A549 (cell line): Measurements from ENCODE around the gene LAMB3. TPM values are rescaled to one million over a fixed set of nuclear protein-coding genes. Genes with fewer than 3 reads are reported as not detected.

Experiments used
- ATAC-seq, 2 experiments: fragments of 200-7000 bp in 1 of 2; fragments of >200 bp in 1 of 2; cut with Nextera tagmentation in 1 of 2; cut with Tn5 transposase in 1 of 2; 3 replicates each; pipeline versions ENCODE4 v1.8.0 to v1.9.1; 2018 to 2020; ENCODE audit warnings: mild to moderate bottlenecking in 1 of 2, moderate library complexity in 1 of 2
- CTCF ChIA-PET: fragments of 300-600 bp; sonication (Branson Sonifier 250); formaldehyde crosslinking; extraction: SDS; loops from one replicate; lab custom pipeline; 2021; ENCODE audit warnings: antibody characterized with exemption, inconsistent platforms; lab: Yijun Ruan, JAX
- POLR2A ChIA-PET: fragments of 350-600 bp; formaldehyde crosslinking; extraction: SDS; loops from one replicate; lab custom pipeline; 2021; ENCODE audit warnings: antibody characterized with exemption, inconsistent platforms; lab: Yijun Ruan, JAX
- DNase-seq, 2 experiments: peaks; one replicate each; pipeline versions ENCODE4 v3.0.0 to v3.0.0-alpha.2; 2011 to 2016; ENCODE audit warnings: low read depth in 1 of 2, low spot score in 1 of 2
- FAIRE-seq: peaks from 2 replicates; lab custom pipeline; 2011; peaks lifted over from hg19 to GRCh38; lab: Jason Lieb, UNC
- H3K27ac ChIP-seq, 2 experiments: fragments of >200 bp; sonication (Bioruptor Twin); formaldehyde crosslinking; 3 replicates each; pipeline ENCODE4 v1.5.1; 2016 to 2017
- H3K4me1 ChIP-seq: fragments of >200 bp; sonication (Bioruptor Twin); formaldehyde crosslinking; 3 replicates; pipeline ENCODE4 v1.6.1; 2016
- H3K4me2 ChIP-seq: fragments of >200 bp; sonication (Bioruptor Twin); formaldehyde crosslinking; 3 replicates; pipeline ENCODE4 v1.6.1; 2016
- H3K4me3 ChIP-seq: fragments of >200 bp; sonication (Bioruptor Twin); formaldehyde crosslinking; 3 replicates; pipeline ENCODE4 v1.5.1; 2016
- H3K9me3 ChIP-seq: fragments of >200 bp; sonication (Bioruptor Twin); formaldehyde crosslinking; 3 replicates; pipeline ENCODE4 v1.6.1; 2016
- BHLHE40 ChIP-seq: IDR thresholded peaks from 2 replicates; pipeline ENCODE4 v1.6.1; 2012; ENCODE audit warnings: low read depth, low read length, inconsistent platforms
- CBX8 ChIP-seq: fragments of 200-600 bp; sonication (generic); IDR thresholded peaks from 2 replicates; pipeline ENCODE4 v1.6.1; 2016
- EHMT2 ChIP-seq: fragments of 200-600 bp; sonication (generic); IDR thresholded peaks from 2 replicates; pipeline ENCODE4 v1.6.1; 2016; ENCODE audit warnings: antibody characterized with exemption, low read depth, mild to moderate bottlenecking, moderate library complexity
- EP300 ChIP-seq, 2 experiments: fragments of >200 bp; sonication (Bioruptor Twin); formaldehyde crosslinking; IDR thresholded peaks; 2 replicates in 1 of 2; 3 replicates in 1 of 2; pipeline ENCODE4 v1.6.1; 2016 to 2017
- FOSL2 ChIP-seq, 2 experiments: fragments of 450-650 bp in 1 of 2; fragments of >200 bp in 1 of 2; sonication (Bioruptor Twin) in 1 of 2; formaldehyde crosslinking; IDR thresholded peaks; 2 replicates each; pipeline versions ENCODE4 v1.5.0 to v1.6.1; 2016 to 2020; ENCODE audit warnings: mild to moderate bottlenecking in 1 of 2, moderate library complexity in 1 of 2
- HOXA7 ChIP-seq: fragments of 250-450 bp; sonication (Bioruptor Pico); IDR thresholded peaks from 2 replicates; pipeline ENCODE4 v1.5.0; 2020; ENCODE audit warnings: mild to moderate bottlenecking, moderate library complexity
- HOXB13 ChIP-seq: fragments of 250-450 bp; sonication (Bioruptor Pico); IDR thresholded peaks from 2 replicates; pipeline ENCODE4 v1.5.0; 2020; ENCODE audit warnings: low read depth, mild to moderate bottlenecking, moderate library complexity
- JUN ChIP-seq, 2 experiments: fragments of >200 bp; sonication (Bioruptor Twin); formaldehyde crosslinking; IDR thresholded peaks; 2 replicates in 1 of 2; 3 replicates in 1 of 2; pipeline ENCODE4 v1.6.1; 2016 to 2017
- JUNB ChIP-seq: fragments of >200 bp; sonication (Bioruptor Twin); formaldehyde crosslinking; IDR thresholded peaks from 2 replicates; pipeline ENCODE4 v1.6.1; 2016
- KDM5A ChIP-seq: fragments of 200-600 bp; sonication (generic); IDR thresholded peaks from 2 replicates; pipeline ENCODE4 v1.6.1; 2016; ENCODE audit warnings: antibody characterized with exemption, mild to moderate bottlenecking
- MAFK ChIP-seq: fragments of 450-650 bp; IDR thresholded peaks from 2 replicates; pipeline ENCODE4 v1.6.1; 2014; ENCODE audit not compliant: partially characterized antibody
- MAZ ChIP-seq: fragments of 150-350 bp; IDR thresholded peaks from 2 replicates; pipeline ENCODE4 v1.6.1; 2014; ENCODE audit warnings: antibody characterized with exemption, low read depth, low read length, borderline replicate concordance
- MYC ChIP-seq: IDR thresholded peaks from 2 replicates; pipeline ENCODE4 v1.6.1; 2012; ENCODE audit warnings: mild to moderate bottlenecking, inconsistent platforms, low read length, improper control_type of control experiment, borderline replicate concordance
- NFE2L2 ChIP-seq: fragments of 150-350 bp; conservative IDR thresholded peaks from 2 replicates; pipeline ENCODE4 v1.6.1; 2014; ENCODE audit warnings: low read length
- POLR2AphosphoS2 ChIP-seq: conservative IDR thresholded peaks from 2 replicates; pipeline ENCODE4 v1.6.1; 2012; ENCODE audit warnings: low read length, improper control_type of control experiment, inconsistent platforms
- RAD21 ChIP-seq, 2 experiments: fragments of >200 bp in 1 of 2; sonication (Bioruptor Twin) in 1 of 2; formaldehyde crosslinking in 1 of 2; IDR thresholded peaks in 1 of 2; conservative IDR thresholded peaks in 1 of 2; 2 replicates in 1 of 2; 3 replicates in 1 of 2; pipeline ENCODE4 v1.6.1; 2012 to 2018; ENCODE audit warnings: inconsistent platforms in 1 of 2
- SMC3 ChIP-seq: fragments of >200 bp; sonication (Bioruptor Twin); formaldehyde crosslinking; IDR thresholded peaks from 3 replicates; pipeline ENCODE4 v1.6.1; 2018; ENCODE audit warnings: inconsistent platforms
- SREBF2 ChIP-seq: fragments of 450-650 bp; IDR thresholded peaks from 2 replicates; pipeline ENCODE4 v1.6.1; 2014; ENCODE audit warnings: mild to moderate bottlenecking, moderate library complexity
- ZC3H11A ChIP-seq: fragments of 450-650 bp; IDR thresholded peaks from 2 replicates; pipeline ENCODE4 v1.6.1; 2014; ENCODE audit warnings: antibody characterized with exemption, mild to moderate bottlenecking
- ZSCAN20 ChIP-seq: fragments of 250-450 bp; sonication (Bioruptor Pico); IDR thresholded peaks from 2 replicates; pipeline ENCODE4 v1.8.0; 2022; ENCODE audit warnings: mild to moderate bottlenecking, moderate library complexity
- WGBS: methylation state at CpG from one replicate; pipeline ENCODE4 v1.1.6; 2017; ENCODE audit errors: missing lambda C conversion rate; 5-methylcytosine and 5-hydroxymethylcytosine counted together
- polyA plus RNA-seq, 4 experiments: library from polyadenylated mRNA; depleted of rRNA in 3 of 4; stranded (reverse); fragments of >200 nt; fragmentation: RNase III in 1 of 4; extraction: RNeasy Plus Mini Kit Qiagen cat#74134 plus additional on column Dnase treatment in 1 of 4; gene quantifications; 2 replicates in 3 of 4; 3 replicates in 1 of 4; pipeline ENCODE4 v1.2.3, GENCODE V29; 2011 to 2017
- TF ChIP-seq, protein P1 (sequence below): fragments of >200 bp; sonication (Bioruptor Twin); formaldehyde crosslinking; IDR thresholded peaks from 2 replicates; pipeline ENCODE4 v1.6.1; 2016
- TF ChIP-seq, protein P2 (sequence below): fragments of 200-600 bp; sonication (generic); IDR thresholded peaks from 2 replicates; pipeline ENCODE4 v1.6.1; 2016; ENCODE audit warnings: antibody characterized with exemption, mild to moderate bottlenecking, moderate library complexity
- TF ChIP-seq, protein P3 (sequence below): IDR thresholded peaks from 2 replicates; pipeline ENCODE4 v1.6.1; 2012; ENCODE audit warnings: low read depth, borderline replicate concordance
- TF ChIP-seq, protein P4 (sequence below): IDR thresholded peaks from 2 replicates; pipeline ENCODE4 v1.6.1; 2012
- TF ChIP-seq, protein P5 (sequence below): IDR thresholded peaks from 2 replicates; pipeline ENCODE4 v1.6.1; 2012
- TF ChIP-seq, protein P6 (sequence below): fragments of 450-650 bp; IDR thresholded peaks from 2 replicates; pipeline ENCODE4 v1.6.1; 2014; ENCODE audit warnings: antibody characterized with exemption
- TF ChIP-seq, protein P7 (sequence below): fragments of >200 bp; sonication (Bioruptor Twin); formaldehyde crosslinking; IDR thresholded peaks from 3 replicates; pipeline ENCODE4 v1.6.1; 2016

The LAMB3 gene
- polyA plus RNA-seq, 2 of the 4 experiments (the other 2 are of a cell fraction): 7.3 to 9.1 TPM

DNA sequence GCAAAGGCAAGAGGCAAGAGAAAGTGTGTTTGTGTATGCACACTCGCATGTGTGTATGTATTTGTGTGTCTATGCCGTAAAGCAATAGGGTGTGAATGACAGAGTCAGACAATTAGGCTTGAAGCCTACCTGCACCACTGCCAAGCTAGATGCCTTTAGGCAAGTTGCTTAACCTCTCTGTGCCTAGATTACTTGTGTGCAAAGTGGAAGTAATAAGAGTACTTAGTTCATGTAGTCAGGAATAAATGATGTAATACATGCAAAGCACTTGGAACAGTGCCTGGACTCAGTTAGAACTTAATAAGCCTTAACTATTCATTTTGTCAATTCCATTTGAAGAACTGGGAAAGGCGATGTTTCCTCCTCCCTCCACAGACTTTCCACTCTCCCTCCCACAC lies 31.7 kb downstream of the LAMB3 start:
- Histone ChIP-seq H3K9me3 (no peaks in the 10 kb centered on the region), H3K27ac (no peak overlapping the region)
- FAIRE-seq (no peak), DNase-seq (no peak)
- ChIA-PET CTCF (interaction anchor here (0.6 to 1.7 kb wide), 4 partner anchors 10 to 435 kb away, joined by 3 to 6 read pairs (median 4); no protein-coding TSS in a partner anchor), POLR2A (no interaction called here)
- 94% methylated on average over 3 of the region's 3 CpGs for WGBS
- TF ChIP-seq KDM5A (no peak), MAFK (no peak), JUNB (no peak), SREBF2 (no peak), BHLHE40 (no peak), NFE2L2 (no peak), CBX8 (no peak), RAD21 (conservative IDR thresholded peaks at IDR 0.05 in 1 of 2, IDR thresholded peaks at IDR 0.05 in 1 of 2) (no peak), ZSCAN20 (CRISPR knock-in tag) (no peak), EHMT2 (no peak), EP300 (IDR thresholded peaks at IDR 0.05) (no peak), SMC3 (no peak), MAZ (no peak)
- TF ChIP-seq, protein P1, sequence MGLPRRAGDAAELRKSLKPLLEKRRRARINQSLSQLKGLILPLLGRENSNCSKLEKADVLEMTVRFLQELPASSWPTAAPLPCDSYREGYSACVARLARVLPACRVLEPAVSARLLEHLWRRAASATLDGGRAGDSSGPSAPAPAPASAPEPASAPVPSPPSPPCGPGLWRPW: no peak
- TF ChIP-seq, protein P2, sequence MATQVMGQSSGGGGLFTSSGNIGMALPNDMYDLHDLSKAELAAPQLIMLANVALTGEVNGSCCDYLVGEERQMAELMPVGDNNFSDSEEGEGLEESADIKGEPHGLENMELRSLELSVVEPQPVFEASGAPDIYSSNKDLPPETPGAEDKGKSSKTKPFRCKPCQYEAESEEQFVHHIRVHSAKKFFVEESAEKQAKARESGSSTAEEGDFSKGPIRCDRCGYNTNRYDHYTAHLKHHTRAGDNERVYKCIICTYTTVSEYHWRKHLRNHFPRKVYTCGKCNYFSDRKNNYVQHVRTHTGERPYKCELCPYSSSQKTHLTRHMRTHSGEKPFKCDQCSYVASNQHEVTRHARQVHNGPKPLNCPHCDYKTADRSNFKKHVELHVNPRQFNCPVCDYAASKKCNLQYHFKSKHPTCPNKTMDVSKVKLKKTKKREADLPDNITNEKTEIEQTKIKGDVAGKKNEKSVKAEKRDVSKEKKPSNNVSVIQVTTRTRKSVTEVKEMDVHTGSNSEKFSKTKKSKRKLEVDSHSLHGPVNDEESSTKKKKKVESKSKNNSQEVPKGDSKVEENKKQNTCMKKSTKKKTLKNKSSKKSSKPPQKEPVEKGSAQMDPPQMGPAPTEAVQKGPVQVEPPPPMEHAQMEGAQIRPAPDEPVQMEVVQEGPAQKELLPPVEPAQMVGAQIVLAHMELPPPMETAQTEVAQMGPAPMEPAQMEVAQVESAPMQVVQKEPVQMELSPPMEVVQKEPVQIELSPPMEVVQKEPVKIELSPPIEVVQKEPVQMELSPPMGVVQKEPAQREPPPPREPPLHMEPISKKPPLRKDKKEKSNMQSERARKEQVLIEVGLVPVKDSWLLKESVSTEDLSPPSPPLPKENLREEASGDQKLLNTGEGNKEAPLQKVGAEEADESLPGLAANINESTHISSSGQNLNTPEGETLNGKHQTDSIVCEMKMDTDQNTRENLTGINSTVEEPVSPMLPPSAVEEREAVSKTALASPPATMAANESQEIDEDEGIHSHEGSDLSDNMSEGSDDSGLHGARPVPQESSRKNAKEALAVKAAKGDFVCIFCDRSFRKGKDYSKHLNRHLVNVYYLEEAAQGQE: no peak
- TF ChIP-seq, protein P3, sequence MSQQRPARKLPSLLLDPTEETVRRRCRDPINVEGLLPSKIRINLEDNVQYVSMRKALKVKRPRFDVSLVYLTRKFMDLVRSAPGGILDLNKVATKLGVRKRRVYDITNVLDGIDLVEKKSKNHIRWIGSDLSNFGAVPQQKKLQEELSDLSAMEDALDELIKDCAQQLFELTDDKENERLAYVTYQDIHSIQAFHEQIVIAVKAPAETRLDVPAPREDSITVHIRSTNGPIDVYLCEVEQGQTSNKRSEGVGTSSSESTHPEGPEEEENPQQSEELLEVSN: no peak
- TF ChIP-seq, protein P4, sequence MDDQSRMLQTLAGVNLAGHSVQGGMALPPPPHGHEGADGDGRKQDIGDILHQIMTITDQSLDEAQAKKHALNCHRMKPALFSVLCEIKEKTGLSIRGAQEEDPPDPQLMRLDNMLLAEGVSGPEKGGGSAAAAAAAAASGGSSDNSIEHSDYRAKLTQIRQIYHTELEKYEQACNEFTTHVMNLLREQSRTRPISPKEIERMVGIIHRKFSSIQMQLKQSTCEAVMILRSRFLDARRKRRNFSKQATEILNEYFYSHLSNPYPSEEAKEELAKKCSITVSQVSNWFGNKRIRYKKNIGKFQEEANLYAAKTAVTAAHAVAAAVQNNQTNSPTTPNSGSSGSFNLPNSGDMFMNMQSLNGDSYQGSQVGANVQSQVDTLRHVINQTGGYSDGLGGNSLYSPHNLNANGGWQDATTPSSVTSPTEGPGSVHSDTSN: no peak
- TF ChIP-seq, protein P5, sequence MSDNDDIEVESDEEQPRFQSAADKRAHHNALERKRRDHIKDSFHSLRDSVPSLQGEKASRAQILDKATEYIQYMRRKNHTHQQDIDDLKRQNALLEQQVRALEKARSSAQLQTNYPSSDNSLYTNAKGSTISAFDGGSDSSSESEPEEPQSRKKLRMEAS: no peak
- TF ChIP-seq, protein P6, sequence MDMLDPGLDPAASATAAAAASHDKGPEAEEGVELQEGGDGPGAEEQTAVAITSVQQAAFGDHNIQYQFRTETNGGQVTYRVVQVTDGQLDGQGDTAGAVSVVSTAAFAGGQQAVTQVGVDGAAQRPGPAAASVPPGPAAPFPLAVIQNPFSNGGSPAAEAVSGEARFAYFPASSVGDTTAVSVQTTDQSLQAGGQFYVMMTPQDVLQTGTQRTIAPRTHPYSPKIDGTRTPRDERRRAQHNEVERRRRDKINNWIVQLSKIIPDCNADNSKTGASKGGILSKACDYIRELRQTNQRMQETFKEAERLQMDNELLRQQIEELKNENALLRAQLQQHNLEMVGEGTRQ: no peak
- TF ChIP-seq, all 56 proteins: peak for 0
- Histone ChIP-seq H3K4me3 (no peak overlapping the region), H3K4me2 (no peak overlapping the region), H3K4me1 (no peaks in the 10 kb centered on the region)
- no peak for ATAC-seq

DNA sequence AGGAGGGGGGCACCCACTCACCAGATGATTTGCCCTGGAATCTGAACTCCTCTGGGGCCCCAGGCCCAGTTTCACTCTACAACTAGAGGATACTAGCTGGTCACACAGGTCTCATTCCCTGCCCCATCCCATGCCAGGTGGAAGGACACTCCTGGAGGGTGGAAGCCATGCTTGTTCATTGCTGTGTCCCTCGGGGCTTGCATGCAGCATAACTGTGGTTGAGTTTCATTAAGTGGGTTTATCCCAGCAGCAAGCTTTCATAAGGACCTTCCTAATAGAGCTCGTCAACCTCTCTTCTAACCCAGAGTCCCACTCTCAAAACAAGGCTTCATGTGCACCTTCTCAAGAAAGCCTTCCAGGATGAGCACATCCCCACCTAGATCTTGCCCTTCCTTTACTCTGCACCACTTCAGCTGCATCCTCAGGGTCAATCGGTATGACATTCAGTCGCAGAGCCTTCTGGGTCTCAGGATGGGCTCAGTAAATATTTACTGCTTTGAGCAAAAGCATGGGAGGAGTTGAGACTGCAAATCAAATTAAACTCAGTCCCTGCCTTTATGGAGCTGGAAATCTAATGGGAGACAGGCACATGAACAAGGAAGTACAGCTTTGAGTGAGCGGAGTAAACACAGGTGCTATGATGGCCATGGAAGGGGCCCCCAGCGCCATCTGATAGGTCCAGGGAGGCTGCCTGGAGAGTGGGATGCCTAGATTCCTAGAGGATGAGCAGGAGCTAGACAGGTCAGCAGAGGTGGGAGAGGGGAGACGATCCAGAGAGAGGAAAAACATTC lies 32.3 kb downstream of the LAMB3 start:
- ChIA-PET POLR2A (no interaction called here), CTCF (interaction anchor here (0.6 to 2.8 kb wide), 11 partner anchors 7 to 436 kb away, joined by 3 to 13 read pairs (median 4); no protein-coding TSS in a partner anchor)
- no peak for FAIRE-seq
- Histone ChIP-seq H3K4me3 (no peak overlapping the region), H3K9me3 (no peaks in the 10 kb centered on the region), H3K4me2 (no peak overlapping the region), H3K27ac (no peak overlapping the region), H3K4me1 (no peaks in the 10 kb centered on the region)
- TF ChIP-seq POLR2AphosphoS2 (no peak), BHLHE40 (no peak), HOXB13 (CRISPR knock-in tag) (no peak), FOSL2 (IDR thresholded peaks at IDR 0.05) (no peak), FOSL2 (CRISPR knock-in tag; IDR thresholded peaks at IDR 0.05) (no peak), CBX8 (no peak), ZC3H11A (no peak), JUN (IDR thresholded peaks at IDR 0.05) (no peak), ZSCAN20 (CRISPR knock-in tag) (no peak), KDM5A (no peak), HOXA7 (CRISPR knock-in tag) (no peak), MYC (no peak)
- TF ChIP-seq, protein P7, sequence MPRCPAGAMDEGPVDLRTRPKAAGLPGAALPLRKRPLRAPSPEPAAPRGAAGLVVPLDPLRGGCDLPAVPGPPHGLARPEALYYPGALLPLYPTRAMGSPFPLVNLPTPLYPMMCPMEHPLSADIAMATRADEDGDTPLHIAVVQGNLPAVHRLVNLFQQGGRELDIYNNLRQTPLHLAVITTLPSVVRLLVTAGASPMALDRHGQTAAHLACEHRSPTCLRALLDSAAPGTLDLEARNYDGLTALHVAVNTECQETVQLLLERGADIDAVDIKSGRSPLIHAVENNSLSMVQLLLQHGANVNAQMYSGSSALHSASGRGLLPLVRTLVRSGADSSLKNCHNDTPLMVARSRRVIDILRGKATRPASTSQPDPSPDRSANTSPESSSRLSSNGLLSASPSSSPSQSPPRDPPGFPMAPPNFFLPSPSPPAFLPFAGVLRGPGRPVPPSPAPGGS: no peak
- TF ChIP-seq, protein P3: no peak
- no peak for ATAC-seq
- 61% methylated on average over 7 of the region's 7 CpGs for WGBS
- no peak for DNase-seq
